HG03196 (cell line): ENCODE measurements around the gene BRINP3.
A peak's percentile ranks its signal among the peaks of the same experiment; 100 is the strongest.
"Not testable (repeated sequence)": the region's sequence is repeated elsewhere in the genome, so short reads cannot be mapped to it uniquely, and the experiment has no call there.

Experiments
- ATAC-seq: cut with Tn5 transposase; IDR thresholded peaks from one replicate; pipeline ENCODE4 v1.9.1; 2021; ENCODE audit not compliant: unreplicated experiment

Gene BRINP3

DNA sequence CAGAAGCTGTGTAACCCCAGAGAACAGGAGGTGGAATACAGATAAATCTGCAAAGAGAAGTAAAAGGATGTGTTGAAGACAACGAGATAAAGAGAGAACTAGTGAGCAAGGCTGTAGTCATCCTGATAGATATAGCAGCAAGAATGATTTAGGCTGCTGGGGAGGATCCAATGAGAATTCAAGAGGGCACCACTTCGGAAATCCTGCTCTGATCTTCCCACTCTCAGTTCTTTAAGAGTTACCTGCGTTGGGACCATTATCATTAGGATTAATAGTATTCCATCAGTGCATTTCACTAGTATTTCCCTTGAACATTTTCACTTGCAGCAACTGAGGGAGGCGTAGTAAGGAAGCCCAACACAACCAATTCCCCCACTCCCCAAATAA, at the start of gene BRINP3:
Gene BRINP3 (minus strand): TSS at position 103 of the 387 bp plus-strand sequence.
- ATAC-seq = no peak

DNA sequence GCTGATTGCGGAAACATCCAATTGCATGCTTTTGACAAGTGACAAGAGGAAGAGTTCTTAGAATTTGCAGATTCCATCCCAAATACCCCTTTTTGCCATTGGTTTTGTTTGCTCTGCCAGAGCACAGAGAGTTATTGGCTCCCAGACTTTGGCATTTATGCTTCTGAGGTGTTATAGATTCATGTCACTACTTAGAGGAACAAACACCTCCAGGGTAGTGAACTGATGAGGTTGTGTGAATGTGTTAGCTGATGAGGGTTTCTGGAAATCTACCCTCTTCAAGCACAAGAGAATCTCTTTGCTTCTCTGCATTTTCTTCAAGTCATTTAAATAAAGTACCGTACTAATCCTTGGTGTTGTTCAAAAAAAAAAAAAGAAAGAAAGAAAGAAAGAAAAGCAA, 33.9 kb upstream of the BRINP3 start:
- no peak for ATAC-seq

DNA sequence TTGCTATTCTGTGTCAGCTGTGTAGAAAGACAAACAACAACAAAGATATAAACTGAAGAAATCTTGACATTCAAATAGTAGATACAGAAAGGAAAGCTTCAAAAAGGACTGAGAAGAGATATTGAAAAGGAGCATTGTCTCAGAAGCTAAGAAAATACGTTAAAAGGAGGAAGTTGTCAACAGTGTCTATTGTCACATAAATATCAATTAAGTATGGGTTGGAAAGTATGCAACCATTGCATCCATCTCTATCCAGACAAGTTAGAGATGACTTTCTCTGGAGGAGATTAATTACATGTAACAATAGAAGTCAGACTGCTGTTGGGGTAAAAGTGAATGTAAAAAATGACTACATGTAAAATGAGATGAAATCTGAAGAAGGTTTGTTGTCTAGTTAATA, 29.7 kb upstream of the BRINP3 start:
- no peak for ATAC-seq

DNA sequence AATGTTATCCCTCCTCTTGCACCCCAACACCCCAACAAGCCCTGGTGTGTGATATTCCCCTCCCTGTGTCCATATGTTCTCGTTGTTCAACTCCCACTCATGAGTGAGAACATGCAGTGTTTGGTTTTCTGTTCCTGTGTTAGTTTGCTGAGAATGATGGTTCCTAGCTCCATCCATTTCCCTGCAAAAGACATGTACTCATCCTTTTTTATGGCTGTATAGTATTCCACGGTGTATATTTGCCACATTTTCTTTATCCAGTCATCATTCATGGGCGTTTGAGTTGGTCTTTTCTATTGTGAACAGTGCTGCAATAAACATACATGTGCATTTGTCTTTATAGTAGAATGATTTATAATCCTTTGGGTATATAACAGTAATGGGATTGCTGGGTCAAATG, 26.9 kb upstream of the BRINP3 start:
- not testable (repeated sequence) for ATAC-seq

DNA sequence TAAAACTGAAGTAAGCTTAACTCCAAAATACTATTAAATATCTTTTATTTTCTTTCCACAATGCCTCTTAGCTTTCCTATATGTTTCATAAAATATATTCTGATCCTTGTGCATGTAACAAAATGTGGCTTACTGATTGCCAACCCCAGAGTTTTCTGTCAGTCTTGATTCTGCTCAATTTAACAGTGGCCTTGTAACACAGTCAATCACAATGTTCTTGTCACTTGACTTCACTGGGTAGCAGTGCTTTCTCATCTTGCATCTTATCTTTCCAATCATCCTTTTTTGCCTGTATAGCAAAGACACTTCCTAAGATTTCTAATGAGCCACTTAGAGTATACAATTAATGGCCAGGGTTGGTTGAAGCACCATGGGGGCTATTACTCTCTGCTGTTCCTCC, 19.9 kb upstream of the BRINP3 start:
- ATAC-seq = no peak

DNA sequence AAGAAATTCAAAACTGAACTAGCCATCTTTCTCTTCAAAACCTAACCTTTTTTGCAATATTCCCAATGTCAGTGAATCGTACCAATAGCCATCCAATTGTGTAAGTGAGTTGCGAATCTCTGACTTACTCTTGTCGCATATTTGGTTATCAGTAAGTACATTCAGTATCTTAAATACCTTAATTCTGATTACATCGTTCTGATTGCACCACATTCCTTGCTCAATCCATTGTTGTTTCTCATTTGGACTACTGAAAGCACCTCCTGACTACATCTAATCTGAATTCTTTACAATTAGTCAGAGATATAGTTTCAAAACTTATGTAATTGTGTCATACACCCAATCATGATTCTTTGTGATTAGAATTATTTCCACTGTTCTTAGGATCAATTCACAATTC, 16.8 kb upstream of the BRINP3 start:
- no peak for ATAC-seq

DNA sequence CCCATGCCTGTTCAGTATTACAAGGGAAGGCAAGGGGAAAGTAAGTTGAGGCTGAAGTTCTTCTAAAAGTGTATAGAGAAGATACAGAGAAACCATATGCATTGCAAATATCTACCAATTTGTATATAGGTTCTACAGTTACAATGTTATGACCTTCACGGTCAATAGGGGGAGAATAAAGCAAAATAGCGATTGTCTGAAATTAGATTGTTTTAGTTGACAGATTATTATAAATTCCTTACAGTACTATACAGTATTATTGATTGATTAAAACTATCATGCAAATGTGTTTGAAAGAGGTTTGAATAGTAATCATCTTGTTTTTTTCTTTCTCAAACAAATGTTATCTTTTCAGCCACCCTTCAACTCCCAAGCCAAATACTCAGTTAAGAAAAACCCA, 13.7 kb upstream of the BRINP3 start:
- no peak for ATAC-seq

DNA sequence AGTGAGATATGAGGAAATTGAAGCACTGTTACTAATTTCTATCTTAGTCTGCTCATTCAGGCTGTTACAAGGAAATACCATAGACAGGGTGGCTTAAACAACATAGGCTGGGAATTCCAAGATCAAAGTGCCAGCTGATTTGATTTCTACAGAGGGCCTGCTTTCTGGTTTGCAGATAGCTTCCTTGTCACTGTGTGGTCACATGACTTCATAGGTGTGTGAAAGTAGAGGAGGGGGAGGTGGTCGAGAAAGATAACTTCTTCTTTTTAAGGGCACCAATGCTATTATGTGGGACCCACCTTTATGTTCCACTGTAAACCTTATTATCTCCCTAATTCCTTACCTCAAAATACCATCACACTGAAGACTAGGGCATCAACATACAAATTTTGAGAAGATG, 6.4 kb upstream of the BRINP3 start:
- no peak for ATAC-seq

DNA sequence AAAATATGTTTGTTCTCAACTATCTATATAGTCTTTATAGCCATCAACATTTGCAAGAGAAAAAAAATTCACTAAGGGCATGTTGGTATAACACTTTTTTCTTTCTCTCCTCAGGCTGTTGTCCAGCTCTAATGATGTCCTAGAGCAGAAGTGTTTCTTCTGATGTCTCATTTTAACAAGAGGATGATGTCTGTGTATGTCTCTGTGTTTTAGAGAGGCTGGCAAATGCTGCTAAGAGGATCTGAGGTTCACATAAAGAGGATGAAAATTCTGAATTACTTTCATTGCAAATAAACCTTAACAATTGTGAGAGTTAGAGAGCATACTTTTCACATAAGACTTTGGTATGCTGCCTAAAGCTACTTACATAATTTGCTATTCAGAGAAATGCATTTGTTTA, 2.6 kb upstream of the BRINP3 start:
- no peak for ATAC-seq

DNA sequence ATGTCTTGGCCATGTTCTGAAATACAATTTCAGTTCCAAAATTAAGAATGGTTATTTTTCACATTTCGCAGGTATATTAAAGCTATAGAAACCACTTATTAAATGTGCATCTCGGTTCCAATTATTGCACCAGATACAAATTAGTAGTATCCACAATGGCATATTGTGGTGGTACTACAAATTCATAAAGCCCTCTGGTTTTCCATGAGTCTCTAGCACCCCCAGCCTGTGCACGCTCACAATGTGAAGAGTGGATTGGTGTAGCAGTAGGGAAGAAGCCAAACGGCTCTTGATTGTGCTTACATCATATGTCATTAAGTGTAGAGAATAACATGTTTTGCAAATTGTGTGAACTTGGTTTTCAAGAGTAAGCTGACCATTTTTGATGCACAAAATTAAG, 1.9 kb upstream of the BRINP3 start:
- no peak for ATAC-seq

DNA sequence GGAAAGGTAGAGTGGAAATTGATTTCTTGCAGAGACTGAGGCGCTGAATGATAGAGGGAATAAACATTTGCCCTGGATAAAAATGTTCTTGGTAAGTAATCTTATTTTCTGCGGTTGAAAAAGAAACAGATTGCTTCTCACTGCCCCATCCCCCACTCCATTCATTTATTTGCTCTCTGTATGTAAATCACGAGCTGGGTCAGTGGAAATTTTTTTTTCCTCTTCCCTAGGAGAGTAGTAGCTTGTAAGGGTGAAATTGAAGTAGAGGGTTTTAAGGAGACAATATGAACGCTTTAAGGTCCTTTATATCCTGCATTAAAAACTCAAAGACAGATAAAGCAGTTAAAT, 1.4 kb upstream of the BRINP3 start:
- ATAC-seq = no peak

DNA sequence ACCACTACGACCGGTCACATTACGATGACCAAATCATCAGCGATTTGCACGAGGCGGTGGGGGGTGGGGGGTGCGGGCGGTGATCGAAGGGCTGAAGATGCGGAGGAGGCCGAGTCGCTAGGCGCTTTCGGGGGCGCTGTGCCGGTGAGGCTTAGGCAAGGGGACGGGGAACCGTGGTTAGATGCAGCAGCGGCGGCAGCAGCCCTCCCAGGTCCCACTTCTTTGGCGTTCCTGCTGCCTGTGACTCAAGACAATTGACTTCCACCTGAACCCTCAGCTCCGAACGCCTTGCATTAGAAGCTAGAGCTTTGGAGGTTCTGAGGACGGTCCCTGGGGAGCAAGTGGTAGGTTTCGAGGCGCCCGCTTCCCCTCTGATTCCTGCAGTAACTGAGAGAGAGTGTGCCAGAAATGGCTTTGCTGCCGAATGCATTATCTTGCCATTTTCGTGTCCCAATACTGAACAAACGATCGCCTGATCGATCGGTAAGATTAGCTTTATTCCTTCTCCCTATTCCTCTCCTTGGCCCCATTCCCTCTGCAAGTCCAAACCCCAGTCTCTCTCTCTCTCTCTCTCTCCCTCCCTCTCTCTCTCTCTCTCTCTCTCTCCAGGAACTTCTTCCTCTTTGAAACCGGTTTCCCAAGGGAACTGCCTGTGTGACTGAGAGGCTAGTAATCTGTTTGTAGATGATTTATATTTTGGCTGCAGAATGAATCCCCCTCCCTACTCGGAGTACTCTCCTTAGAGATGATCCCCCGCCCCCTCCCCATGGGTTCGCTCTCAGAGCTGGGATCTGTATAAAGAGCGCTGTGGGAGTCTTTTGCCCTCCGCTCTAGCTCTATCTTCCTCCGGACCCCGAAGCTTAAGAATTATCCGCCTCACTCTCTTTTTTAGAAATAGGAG, 735 bp upstream of the BRINP3 start:
- peak; percentile 80 for ATAC-seq

DNA sequence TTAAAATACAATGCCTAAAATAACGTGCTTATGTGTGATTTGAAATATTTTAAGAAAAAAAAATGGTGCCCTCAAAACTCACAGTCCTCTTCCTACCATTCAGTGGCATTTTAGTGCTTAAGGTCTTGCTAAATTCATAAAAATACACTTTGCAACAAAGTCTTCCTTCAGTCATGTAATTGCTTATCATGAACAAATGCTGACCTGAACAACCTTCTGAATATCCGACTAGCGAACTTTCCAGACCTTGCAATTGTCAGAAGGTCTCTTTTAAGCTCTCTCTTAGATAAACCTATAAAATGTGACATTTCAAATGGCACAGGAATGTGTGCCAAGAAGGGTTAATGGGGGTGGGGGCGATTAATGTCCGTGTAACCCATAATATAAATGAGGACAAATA, 858 bp downstream of the BRINP3 start:
- ATAC-seq = no peak

DNA sequence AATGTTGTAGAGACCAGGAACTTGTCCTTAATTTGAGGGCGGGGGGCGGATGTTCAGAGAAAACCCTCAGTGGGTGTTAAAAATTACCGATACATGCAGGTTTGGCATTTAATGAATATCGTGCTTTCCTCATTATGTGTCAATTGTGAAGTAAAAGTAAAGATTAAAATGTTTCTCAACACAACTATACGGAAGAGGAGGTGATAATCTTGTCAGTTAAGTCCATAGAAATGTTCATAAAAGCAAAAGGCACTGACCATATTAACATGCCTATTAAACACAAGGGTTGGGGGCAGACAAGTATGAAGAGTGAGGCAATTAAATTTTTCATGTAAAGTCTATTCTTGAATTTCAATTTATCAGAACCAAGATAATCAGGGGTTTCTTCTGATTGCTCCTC, 1.3 kb downstream of the BRINP3 start:
- no peak for ATAC-seq

DNA sequence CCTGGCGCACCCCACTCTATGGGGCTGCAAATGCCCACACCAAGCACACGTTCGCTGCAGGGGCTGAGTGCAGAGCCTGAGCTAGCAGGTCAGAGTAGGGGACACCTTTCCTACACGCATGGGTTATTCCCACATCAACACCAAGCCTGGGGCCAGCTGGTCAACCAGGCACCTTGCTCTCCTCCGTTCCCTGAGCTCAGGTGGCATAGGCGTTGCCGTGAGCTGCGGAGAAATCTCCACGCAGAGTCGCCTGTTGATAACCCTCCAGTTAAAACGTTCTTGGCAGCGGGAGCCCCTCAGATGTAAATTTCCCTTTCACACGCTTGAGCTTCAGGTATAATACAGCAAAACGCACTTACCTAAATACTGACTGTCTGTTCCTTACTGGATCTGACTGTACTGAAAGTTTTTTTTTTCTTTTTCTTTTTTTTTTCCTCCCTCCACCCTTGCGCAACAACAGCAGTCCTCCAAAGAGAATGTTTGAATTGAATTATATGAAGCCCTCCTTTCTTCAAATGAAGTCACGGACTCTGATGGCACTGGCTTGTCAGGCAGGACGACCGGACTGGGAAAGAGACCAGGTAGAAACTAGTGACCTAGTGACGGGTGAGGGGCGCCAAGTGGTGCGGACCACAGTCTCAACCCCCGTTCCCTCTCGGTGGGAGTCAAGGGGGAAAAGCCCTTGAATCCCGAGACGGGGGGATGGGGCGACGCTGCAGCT, 2.1 kb downstream of the BRINP3 start:
- no peak for ATAC-seq

DNA sequence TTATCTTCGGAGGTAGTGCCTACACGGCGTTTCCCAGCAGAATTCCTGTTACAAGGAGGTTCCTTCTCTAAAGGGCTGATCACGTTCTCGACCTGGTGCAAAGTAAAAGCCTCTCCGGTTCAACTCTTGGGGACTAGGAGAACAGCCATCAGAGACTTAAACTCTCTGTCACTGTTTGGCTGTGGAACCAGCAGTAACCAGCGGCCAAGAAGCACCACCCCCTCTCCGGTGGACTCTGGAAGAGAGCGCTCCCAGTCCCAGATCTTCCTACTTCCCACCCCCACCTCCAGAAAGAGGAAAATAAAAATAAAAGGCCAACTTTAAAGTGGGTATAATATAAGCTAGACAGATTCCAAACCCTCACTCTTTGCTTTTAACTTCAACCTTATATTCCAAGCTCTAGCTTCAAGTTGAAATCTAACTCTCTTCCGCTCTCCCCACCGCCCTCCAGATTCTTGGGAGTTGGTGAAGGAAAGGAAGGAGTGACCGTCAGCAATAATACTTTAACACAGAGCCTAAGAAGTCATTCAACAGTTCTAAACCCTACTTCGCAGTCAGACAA, 2.9 kb downstream of the BRINP3 start:
- no peak for ATAC-seq

DNA sequence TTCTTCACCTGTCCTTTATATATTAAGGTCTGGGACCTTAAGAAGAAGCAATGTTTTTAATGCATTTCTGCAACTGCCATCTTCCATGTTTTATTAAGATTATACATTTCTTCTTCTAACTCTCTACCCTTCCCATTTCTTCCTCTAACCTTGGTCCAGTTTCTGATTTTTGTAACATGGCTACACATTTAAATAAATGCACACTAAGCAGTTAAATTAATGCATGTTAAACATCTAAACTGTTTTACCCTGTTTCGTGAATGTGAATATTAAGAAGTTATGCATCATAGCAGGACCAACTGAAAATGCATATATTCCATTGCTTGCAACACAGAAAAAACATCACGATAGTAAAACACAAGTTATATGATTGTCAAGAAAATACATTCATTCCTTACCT, 3.7 kb downstream of the BRINP3 start:
- ATAC-seq = no peak

DNA sequence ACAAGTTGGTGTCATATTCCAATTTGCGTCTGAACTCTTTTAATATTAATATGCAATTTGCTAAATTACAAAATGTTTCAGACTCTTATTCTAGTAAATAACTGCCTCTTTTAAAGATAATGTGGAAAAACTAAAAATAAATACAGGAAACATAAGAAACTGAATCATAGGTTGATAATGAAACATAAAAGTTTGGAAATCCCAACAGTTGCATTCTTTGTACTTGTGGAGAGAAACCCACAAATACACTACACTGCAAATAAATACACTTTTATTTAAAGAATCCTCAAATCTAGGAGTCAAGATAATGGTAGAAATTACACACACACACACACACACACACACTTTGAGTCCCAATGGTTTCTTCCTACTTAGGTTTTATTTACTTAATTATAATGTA, 5.2 kb downstream of the BRINP3 start:
- ATAC-seq = no peak

DNA sequence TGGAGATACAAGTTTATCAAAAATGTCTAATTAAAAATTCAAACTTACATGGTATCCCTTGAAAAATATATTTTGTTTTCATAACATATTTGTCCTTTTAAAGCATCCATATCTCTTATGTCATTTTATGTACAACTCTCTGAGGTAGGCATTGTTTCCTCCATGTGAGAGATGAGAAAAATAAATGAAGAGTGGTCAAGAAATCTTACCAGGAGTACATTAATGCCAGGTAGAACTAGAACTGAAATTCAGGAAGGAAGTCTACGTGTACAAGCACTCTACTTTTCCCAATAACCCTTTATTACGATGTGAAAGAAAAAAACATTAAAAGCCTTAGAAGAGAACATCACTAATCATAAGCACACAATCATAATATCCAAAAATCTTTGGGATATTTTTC, 5.6 kb downstream of the BRINP3 start:
- no peak for ATAC-seq

DNA sequence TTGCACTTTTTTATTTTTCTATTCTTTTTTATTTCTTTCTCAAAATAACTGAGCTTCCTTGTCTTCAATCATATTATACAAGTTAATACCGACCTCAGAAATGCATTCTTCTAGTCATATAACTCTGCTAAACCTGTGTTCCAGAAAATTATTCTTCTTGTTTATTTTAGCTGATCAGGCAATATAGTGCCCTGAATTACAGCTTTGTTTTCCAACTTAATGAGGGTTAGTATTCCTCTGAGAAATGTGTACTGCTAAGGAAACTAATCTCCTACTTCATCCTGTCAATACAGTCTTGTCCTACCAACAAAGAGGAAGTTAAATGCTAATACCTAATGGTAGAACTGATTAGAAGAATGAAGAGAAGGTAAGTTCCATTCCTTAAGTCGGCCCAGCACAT, 13.0 kb downstream of the BRINP3 start:
- ATAC-seq = no peak

DNA sequence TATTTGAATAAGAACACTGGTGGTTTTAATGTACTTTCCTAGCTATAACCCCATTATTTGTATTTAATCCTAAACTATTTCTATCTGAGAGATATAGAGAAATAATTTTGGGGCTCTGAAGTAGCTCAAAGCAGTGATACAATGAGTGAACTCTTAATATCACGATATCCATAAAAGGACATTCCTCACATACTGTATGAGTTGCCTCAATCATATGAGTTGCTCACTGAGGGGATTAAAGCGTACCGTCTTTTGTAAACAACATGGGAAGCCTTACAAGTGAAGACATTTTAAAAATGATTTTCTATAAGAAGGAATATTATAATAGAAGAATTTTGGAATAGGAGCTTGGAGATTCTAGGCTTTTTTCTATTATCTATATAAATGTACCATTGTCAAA, 21.5 kb downstream of the BRINP3 start:
- ATAC-seq = no peak

DNA sequence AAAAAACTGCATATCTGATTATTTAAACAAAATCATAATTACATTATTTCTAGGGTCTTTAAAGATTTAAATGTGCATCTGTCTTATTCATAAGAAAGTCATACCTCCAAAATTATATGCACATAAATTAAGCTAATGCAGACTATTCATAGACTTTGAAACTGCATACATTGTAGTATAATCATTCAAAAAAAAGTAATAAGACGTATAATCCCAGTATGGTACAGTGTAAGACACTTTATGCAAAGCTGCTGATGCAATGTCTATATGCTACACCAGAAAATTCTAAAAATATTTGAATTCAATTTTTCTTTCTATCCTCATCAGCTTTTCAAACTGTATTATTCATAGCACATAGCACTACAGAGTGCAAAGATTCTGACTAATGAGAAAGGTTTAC, 22.0 kb downstream of the BRINP3 start:
- ATAC-seq = no peak
